ENCODE data around the gene COP1. TPM values are rescaled to one million over a fixed set of nuclear protein-coding genes. Genes with fewer than 3 reads are reported as not detected.

Gene COP1
- total and polyA plus RNA-seq, 2 of the 8 experiments (the other 6 are each of a cell fraction or from before 2014, with no cell fraction given) = 26.2 to 44.9 TPM

DNA sequence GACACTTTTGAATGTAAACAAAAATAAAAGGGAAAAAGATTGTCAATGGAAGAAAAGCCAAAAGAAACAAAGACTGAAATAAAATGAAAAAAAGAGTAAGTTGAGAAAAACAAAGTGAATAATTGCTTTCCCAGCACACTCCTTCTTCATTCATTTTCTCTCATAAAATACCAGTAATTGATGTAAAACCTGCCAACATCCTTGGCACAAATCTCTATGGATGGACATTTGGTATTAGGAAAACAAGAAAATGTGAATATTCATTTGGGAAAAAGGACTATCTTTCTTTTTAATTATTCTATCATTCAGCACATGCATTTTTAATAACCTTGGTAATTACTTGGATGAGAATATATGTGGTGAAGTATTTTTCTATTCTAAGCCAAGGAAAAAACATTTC lies 259.3 kb downstream of the COP1 start (continued):
- no peak for TF ChIP-seq TCF12 (IDR thresholded peaks at IDR 0.05; ENCODE audit: low read depth, low read length)
- TF ChIP-seq, protein P1, sequence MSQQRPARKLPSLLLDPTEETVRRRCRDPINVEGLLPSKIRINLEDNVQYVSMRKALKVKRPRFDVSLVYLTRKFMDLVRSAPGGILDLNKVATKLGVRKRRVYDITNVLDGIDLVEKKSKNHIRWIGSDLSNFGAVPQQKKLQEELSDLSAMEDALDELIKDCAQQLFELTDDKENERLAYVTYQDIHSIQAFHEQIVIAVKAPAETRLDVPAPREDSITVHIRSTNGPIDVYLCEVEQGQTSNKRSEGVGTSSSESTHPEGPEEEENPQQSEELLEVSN (IDR thresholded peaks at IDR 0.05) = no peak
- TF ChIP-seq, protein P2, sequence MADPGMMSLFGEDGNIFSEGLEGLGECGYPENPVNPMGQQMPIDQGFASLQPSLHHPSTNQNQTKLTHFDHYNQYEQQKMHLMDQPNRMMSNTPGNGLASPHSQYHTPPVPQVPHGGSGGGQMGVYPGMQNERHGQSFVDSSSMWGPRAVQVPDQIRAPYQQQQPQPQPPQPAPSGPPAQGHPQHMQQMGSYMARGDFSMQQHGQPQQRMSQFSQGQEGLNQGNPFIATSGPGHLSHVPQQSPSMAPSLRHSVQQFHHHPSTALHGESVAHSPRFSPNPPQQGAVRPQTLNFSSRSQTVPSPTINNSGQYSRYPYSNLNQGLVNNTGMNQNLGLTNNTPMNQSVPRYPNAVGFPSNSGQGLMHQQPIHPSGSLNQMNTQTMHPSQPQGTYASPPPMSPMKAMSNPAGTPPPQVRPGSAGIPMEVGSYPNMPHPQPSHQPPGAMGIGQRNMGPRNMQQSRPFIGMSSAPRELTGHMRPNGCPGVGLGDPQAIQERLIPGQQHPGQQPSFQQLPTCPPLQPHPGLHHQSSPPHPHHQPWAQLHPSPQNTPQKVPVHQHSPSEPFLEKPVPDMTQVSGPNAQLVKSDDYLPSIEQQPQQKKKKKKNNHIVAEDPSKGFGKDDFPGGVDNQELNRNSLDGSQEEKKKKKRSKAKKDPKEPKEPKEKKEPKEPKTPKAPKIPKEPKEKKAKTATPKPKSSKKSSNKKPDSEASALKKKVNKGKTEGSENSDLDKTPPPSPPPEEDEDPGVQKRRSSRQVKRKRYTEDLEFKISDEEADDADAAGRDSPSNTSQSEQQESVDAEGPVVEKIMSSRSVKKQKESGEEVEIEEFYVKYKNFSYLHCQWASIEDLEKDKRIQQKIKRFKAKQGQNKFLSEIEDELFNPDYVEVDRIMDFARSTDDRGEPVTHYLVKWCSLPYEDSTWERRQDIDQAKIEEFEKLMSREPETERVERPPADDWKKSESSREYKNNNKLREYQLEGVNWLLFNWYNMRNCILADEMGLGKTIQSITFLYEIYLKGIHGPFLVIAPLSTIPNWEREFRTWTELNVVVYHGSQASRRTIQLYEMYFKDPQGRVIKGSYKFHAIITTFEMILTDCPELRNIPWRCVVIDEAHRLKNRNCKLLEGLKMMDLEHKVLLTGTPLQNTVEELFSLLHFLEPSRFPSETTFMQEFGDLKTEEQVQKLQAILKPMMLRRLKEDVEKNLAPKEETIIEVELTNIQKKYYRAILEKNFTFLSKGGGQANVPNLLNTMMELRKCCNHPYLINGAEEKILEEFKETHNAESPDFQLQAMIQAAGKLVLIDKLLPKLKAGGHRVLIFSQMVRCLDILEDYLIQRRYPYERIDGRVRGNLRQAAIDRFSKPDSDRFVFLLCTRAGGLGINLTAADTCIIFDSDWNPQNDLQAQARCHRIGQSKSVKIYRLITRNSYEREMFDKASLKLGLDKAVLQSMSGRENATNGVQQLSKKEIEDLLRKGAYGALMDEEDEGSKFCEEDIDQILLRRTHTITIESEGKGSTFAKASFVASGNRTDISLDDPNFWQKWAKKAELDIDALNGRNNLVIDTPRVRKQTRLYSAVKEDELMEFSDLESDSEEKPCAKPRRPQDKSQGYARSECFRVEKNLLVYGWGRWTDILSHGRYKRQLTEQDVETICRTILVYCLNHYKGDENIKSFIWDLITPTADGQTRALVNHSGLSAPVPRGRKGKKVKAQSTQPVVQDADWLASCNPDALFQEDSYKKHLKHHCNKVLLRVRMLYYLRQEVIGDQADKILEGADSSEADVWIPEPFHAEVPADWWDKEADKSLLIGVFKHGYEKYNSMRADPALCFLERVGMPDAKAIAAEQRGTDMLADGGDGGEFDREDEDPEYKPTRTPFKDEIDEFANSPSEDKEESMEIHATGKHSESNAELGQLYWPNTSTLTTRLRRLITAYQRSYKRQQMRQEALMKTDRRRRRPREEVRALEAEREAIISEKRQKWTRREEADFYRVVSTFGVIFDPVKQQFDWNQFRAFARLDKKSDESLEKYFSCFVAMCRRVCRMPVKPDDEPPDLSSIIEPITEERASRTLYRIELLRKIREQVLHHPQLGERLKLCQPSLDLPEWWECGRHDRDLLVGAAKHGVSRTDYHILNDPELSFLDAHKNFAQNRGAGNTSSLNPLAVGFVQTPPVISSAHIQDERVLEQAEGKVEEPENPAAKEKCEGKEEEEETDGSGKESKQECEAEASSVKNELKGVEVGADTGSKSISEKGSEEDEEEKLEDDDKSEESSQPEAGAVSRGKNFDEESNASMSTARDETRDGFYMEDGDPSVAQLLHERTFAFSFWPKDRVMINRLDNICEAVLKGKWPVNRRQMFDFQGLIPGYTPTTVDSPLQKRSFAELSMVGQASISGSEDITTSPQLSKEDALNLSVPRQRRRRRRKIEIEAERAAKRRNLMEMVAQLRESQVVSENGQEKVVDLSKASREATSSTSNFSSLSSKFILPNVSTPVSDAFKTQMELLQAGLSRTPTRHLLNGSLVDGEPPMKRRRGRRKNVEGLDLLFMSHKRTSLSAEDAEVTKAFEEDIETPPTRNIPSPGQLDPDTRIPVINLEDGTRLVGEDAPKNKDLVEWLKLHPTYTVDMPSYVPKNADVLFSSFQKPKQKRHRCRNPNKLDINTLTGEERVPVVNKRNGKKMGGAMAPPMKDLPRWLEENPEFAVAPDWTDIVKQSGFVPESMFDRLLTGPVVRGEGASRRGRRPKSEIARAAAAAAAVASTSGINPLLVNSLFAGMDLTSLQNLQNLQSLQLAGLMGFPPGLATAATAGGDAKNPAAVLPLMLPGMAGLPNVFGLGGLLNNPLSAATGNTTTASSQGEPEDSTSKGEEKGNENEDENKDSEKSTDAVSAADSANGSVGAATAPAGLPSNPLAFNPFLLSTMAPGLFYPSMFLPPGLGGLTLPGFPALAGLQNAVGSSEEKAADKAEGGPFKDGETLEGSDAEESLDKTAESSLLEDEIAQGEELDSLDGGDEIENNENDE (IDR thresholded peaks at IDR 0.05; ENCODE audit: insufficient replicate concordance, low read length) = no peak
- TF ChIP-seq RNF2 (IDR thresholded peaks at IDR 0.05; ENCODE audit: borderline replicate concordance, low read depth, low read length, missing control alignments, poor library complexity, severe bottlenecking) = no peak
